H9 (cell line): ENCODE results near the gene HEATR5A. TPM values are rescaled to one million over a fixed set of nuclear protein-coding genes. Genes with fewer than 3 reads are reported as not detected.

Experiments
- DNase-seq: peaks from one replicate; pipeline ENCODE4 v3.0.0-alpha.2; 2017
- H2AFZ ChIP-seq: one replicate; pipeline ENCODE4 v1.6.1; 2013; ENCODE audit warnings: mild to moderate bottlenecking, low read length, control low read depth, moderate library complexity
- H2AK5ac ChIP-seq: 2 replicates; pipeline ENCODE4 v1.6.1; 2013; ENCODE audit warnings: low read length, control low read depth, mixed read lengths; ENCODE audit not compliant: insufficient read length
- H2BK120ac ChIP-seq: one replicate; pipeline ENCODE4 v1.6.1; 2013; ENCODE audit warnings: low read depth, mild to moderate bottlenecking, low read length, control low read depth, inconsistent platforms; ENCODE audit not compliant: poor library complexity, severe bottlenecking
- H2BK12ac ChIP-seq: 2 replicates; pipeline ENCODE4 v1.6.1; 2013; ENCODE audit warnings: low read length, control low read depth, mixed read lengths, low read depth; ENCODE audit not compliant: insufficient read length
- H2BK15ac ChIP-seq: 2 replicates; pipeline ENCODE4 v1.6.1; 2013; ENCODE audit warnings: low read depth, low read length, control low read depth
- H2BK20ac ChIP-seq: one replicate; pipeline ENCODE4 v1.6.1; 2013; ENCODE audit warnings: low read depth, mild to moderate bottlenecking, low read length, control low read depth, inconsistent platforms; ENCODE audit not compliant: poor library complexity, severe bottlenecking
- H2BK5ac ChIP-seq: 2 replicates; pipeline ENCODE4 v1.6.1; 2013; ENCODE audit warnings: low read length, control low read depth, mixed read lengths; ENCODE audit not compliant: insufficient read length
- H3K14ac ChIP-seq: 2 replicates; pipeline ENCODE4 v1.6.1; 2013; ENCODE audit warnings: low read length, control low read depth; ENCODE audit not compliant: insufficient read depth
- H3K18ac ChIP-seq: 2 replicates; pipeline ENCODE4 v1.6.1; 2013; ENCODE audit warnings: low read depth, mild to moderate bottlenecking, mixed read lengths, low read length, control low read depth; ENCODE audit not compliant: insufficient read length
- H3K23ac ChIP-seq: 2 replicates; pipeline ENCODE4 v1.6.1; 2013; ENCODE audit warnings: low read length, control low read depth, mixed read lengths, low read depth; ENCODE audit not compliant: insufficient read length
- H3K23me2 ChIP-seq: 2 replicates; pipeline ENCODE4 v1.6.1; 2013; ENCODE audit warnings: low read depth, mild to moderate bottlenecking, mixed read lengths, low read length, control low read depth; ENCODE audit not compliant: insufficient read length, poor library complexity, severe bottlenecking
- H3K27ac ChIP-seq: 2 replicates; pipeline ENCODE4 v1.5.1; 2013; ENCODE audit warnings: low read length, control low read depth, mixed read lengths, low read depth; ENCODE audit not compliant: insufficient read length
- H3K27me3 ChIP-seq: 2 replicates; pipeline ENCODE4 v1.6.1; 2013; ENCODE audit warnings: low read length, control low read depth, inconsistent platforms; ENCODE audit not compliant: insufficient read depth
- H3K4ac ChIP-seq: 2 replicates; pipeline ENCODE4 v1.6.1; 2013; ENCODE audit warnings: low read depth, mild to moderate bottlenecking, control low read depth, inconsistent platforms, low read length, moderate library complexity
- H3K4me1 ChIP-seq: 2 replicates; pipeline ENCODE4 v1.6.1; 2013; ENCODE audit warnings: low read length, control low read depth, inconsistent platforms; ENCODE audit not compliant: insufficient read depth
- H3K4me2 ChIP-seq: 2 replicates; pipeline ENCODE4 v1.6.1; 2013; ENCODE audit warnings: low read length, control low read depth, mixed read lengths; ENCODE audit not compliant: insufficient read length, insufficient read depth
- H3K56ac ChIP-seq: 2 replicates; pipeline ENCODE4 v1.6.1; 2013; ENCODE audit warnings: low read depth, mild to moderate bottlenecking, mixed read lengths, low read length, control low read depth; ENCODE audit not compliant: insufficient read length
- H3K79me1 ChIP-seq: 2 replicates; pipeline ENCODE4 v1.6.1; 2013; ENCODE audit warnings: low read depth, mild to moderate bottlenecking, moderate library complexity, low read length, control low read depth, inconsistent platforms; ENCODE audit not compliant: insufficient read depth, poor library complexity, severe bottlenecking
- H3K79me2 ChIP-seq: 2 replicates; pipeline ENCODE4 v1.6.1; 2013; ENCODE audit warnings: low read length, control low read depth, inconsistent platforms; ENCODE audit not compliant: insufficient read depth
- H3K9ac ChIP-seq: 2 replicates; pipeline ENCODE4 v1.6.1; 2013; ENCODE audit warnings: low read length, control low read depth, mixed read lengths; ENCODE audit not compliant: insufficient read length; ENCODE audit errors: extremely low read depth
- H3K9me3 ChIP-seq: one replicate; pipeline ENCODE4 v1.6.1; 2013; ENCODE audit warnings: low read depth, low read length, inconsistent platforms; ENCODE audit not compliant: control insufficient read depth
- H3T11ph ChIP-seq: one replicate; pipeline ENCODE4 v1.6.1; 2013; ENCODE audit warnings: mild to moderate bottlenecking, low read length, control low read depth, inconsistent platforms
- H4K20me1 ChIP-seq: one replicate; pipeline ENCODE4 v1.6.1; 2013; ENCODE audit not compliant: control insufficient read depth, insufficient read length, insufficient read depth
- H4K5ac ChIP-seq: 2 replicates; pipeline ENCODE4 v1.6.1; 2013; ENCODE audit warnings: low read depth, mild to moderate bottlenecking, mixed read lengths, low read length, control low read depth; ENCODE audit not compliant: insufficient read length
- H4K8ac ChIP-seq: replicated peaks from 2 replicates; pipeline ENCODE4 v1.6.1; 2013; ENCODE audit warnings: low read length, control low read depth, mixed read lengths, low read depth; ENCODE audit not compliant: insufficient read length
- H4K91ac ChIP-seq: 2 replicates; pipeline ENCODE4 v1.6.1; 2013; ENCODE audit warnings: low read depth, mild to moderate bottlenecking, moderate library complexity, mixed read lengths, low read length, control low read depth; ENCODE audit not compliant: insufficient read length
- H3K27ac Mint-ChIP-seq, 3 experiments: 2 replicates in 2 of 3; 3 replicates in 1 of 3; pipeline ENCODE4 v1.8.0; 2020 to 2021; ENCODE audit warnings: mixed read lengths in 3 of 3, mild to moderate bottlenecking in 1 of 3, moderate library complexity in 1 of 3
- H3K27me3 Mint-ChIP-seq: 2 replicates; pipeline ENCODE4 v1.8.0; 2021; ENCODE audit warnings: low read depth, mild to moderate bottlenecking, moderate library complexity, mixed read lengths
- H3K36me3 Mint-ChIP-seq, 3 experiments: 2 replicates in 2 of 3; 3 replicates in 1 of 3; pipeline ENCODE4 v1.8.0; 2020 to 2021; ENCODE audit warnings: low read depth in 3 of 3, mixed read lengths in 3 of 3; ENCODE audit not compliant: insufficient read depth in 1 of 3
- H3K4me1 Mint-ChIP-seq, 2 experiments: 2 replicates each; pipeline ENCODE4 v1.8.0; 2020; ENCODE audit warnings: mixed read lengths in 2 of 2
- H3K4me3 Mint-ChIP-seq, 2 experiments: 2 replicates in 1 of 2; 3 replicates in 1 of 2; pipeline ENCODE4 v1.8.0; 2020 to 2021; ENCODE audit warnings: mild to moderate bottlenecking in 2 of 2, mixed read lengths in 2 of 2, moderate library complexity in 1 of 2
- H3K9me3 Mint-ChIP-seq, 2 experiments: 2 replicates in 1 of 2; 3 replicates in 1 of 2; pipeline ENCODE4 v1.8.0; 2020; ENCODE audit warnings: mild to moderate bottlenecking in 2 of 2, mixed read lengths in 2 of 2, moderate library complexity in 1 of 2
- CTCF ChIP-seq: fragments of 200-600 bp; sonication (generic); conservative IDR thresholded peaks from 3 replicates; pipeline ENCODE4 v1.8.0; 2021; ENCODE audit warnings: antibody characterized with exemption, mild to moderate bottlenecking
- total RNA-seq: library from RNA; stranded (reverse); gene quantifications from 2 replicates; pipeline ENCODE4 v1.2.1, GENCODE V29; 2021

The HEATR5A gene
- total RNA-seq, 1 experiment from 2014 or later, result 21.2 TPM

- no peak overlapping the region for H2BK20ac ChIP-seq
- H3K27me3 Mint-ChIP-seq, result no peaks in the 10 kb centered on the region
- H3K4me1 Mint-ChIP-seq, result no peaks in the 10 kb centered on the region
- no peaks in the 10 kb centered on the region for H3K79me1 ChIP-seq
- no peak overlapping the region for H3K27ac Mint-ChIP-seq
- no peak overlapping the region for H2BK120ac ChIP-seq
- no peak overlapping the region for H4K91ac ChIP-seq
- H3K14ac ChIP-seq, result no peak overlapping the region
- H3K9ac ChIP-seq, result no peak overlapping the region
- no peaks in the 10 kb centered on the region for H3K79me2 ChIP-seq
- H4K20me1 ChIP-seq, result no peaks in the 10 kb centered on the region
- H3K36me3 Mint-ChIP-seq, result peaks cover 7 to 20% (median 12%) of the 10 kb centered on the region in 3 experiments; a peak in 6 of 7 replicates
- no peak overlapping the region for H3K4ac ChIP-seq
- no peak overlapping the region for H3T11ph ChIP-seq
- H2AFZ ChIP-seq, result no peak overlapping the region
- H4K5ac ChIP-seq, result no peak overlapping the region
- H3K23me2 ChIP-seq, result no peaks in the 10 kb centered on the region
- H3K9me3 Mint-ChIP-seq, result no peaks in the 10 kb centered on the region
- no peak overlapping the region for H4K8ac ChIP-seq
- H3K56ac ChIP-seq, result no peak overlapping the region
- no peak overlapping the region for H2AK5ac ChIP-seq
- TF ChIP-seq CTCF, result no peak
- no peak for DNase-seq
- no peaks in the 10 kb centered on the region for H3K27me3 ChIP-seq
- no peaks in the 10 kb centered on the region for H3K4me1 ChIP-seq
- no peak overlapping the region for H3K18ac ChIP-seq
- no peak overlapping the region for H3K27ac ChIP-seq
- H3K9me3 ChIP-seq, result no peaks in the 10 kb centered on the region
- no peak overlapping the region for H3K4me2 ChIP-seq
- H3K23ac ChIP-seq, result no peak overlapping the region
- no peak overlapping the region for H2BK5ac ChIP-seq
- H2BK15ac ChIP-seq, result no peak overlapping the region
- no peak overlapping the region for H2BK12ac ChIP-seq
- no peak overlapping the region for H3K4me3 Mint-ChIP-seq
Measured at GRCh38 chr14:31307198-31307597, 113.2 kb downstream of the HEATR5A start.
